NT2/D1 (cell line): Measurements from ENCODE around the gene GRIN2C.

Source experiments
- SUZ12 ChIP-seq: IDR thresholded peaks from 2 replicates; pipeline ENCODE4 v1.6.1; 2011; ENCODE audit not compliant: insufficient read length, insufficient read depth; ENCODE audit errors: extremely low read depth
- YY1 ChIP-seq: IDR thresholded peaks from 2 replicates; pipeline ENCODE4 v1.6.1; 2011; ENCODE audit not compliant: insufficient read length, insufficient read depth
- ZNF274 ChIP-seq: IDR thresholded peaks from 2 replicates; pipeline ENCODE4 v1.6.1; 2011; ENCODE audit warnings: mild to moderate bottlenecking, low read depth, low read length

GRCh38 chr17:74843352-74843627 lies 16.4 kb downstream of the GRIN2C start:
- TF ChIP-seq ZNF274 (no peak), SUZ12 (no peak), YY1 (no peak)
